ENCODE measurements around the gene EIF4E1B.

- no peak for TF ChIP-seq CTCF (conservative IDR thresholded peaks at IDR 0.05; ENCODE audit: low read length)
- no peak for TF ChIP-seq EZH2phosphoT487 (IDR thresholded peaks at IDR 0.05; ENCODE audit: borderline replicate concordance)
These were observed 35.0 kb upstream of the EIF4E1B start for GRCh38 chr5:176595386-176595943.

Data from Loucy (cell line).